ENCODE results near the gene ZBTB8A. TPM values are rescaled to one million over a fixed set of nuclear protein-coding genes. Genes with fewer than 3 reads are reported as not detected.

The ZBTB8A gene
- total RNA-seq, 2 experiments from 2014 or later: not detected

GRCh38 chr1:32592943-32593342 is 53.7 kb downstream of the ZBTB8A start:
- ChIA-PET POLR2A (no interaction called here), CTCF (no interaction called here)
- Histone ChIP-seq H3K4me3 (ENCODE audit: low read length) (no peak overlapping the region), H3K4me1 (ENCODE audit: insufficient read depth, low read length) (no peaks in the 10 kb centered on the region), H3K36me3 (ENCODE audit: insufficient read depth, low read length) (no peaks in the 10 kb centered on the region), H3K27ac (ENCODE audit: low read depth in 1 of 2, low read length in 2 of 2) (no peak overlapping the region), H3K27me3 (ENCODE audit: control insufficient read depth in 1 of 2, insufficient read depth in 2 of 2, low read length in 2 of 2) (no peaks in the 10 kb centered on the region), H3K9me3 (ENCODE audit: control insufficient read depth in 1 of 2, insufficient read depth in 1 of 2, low read length in 2 of 2) (no peaks in the 10 kb centered on the region)
- Mint-ChIP-seq H3K27me3 (peaks cover 3% of the 10 kb centered on the region), H3K27ac (no peak overlapping the region), H3K36me3 (ENCODE audit: low read depth) (no peaks in the 10 kb centered on the region), H3K9me3 (no peaks in the 10 kb centered on the region), H3K4me3 (no peak overlapping the region), H3K4me1 (ENCODE audit: low read depth) (no peaks in the 10 kb centered on the region)
- DNase-seq: no peak
- TF ChIP-seq CTCF (IDR thresholded peaks at IDR 0.05): no peak
- intact Hi-C loops (cut with DNase I, micrococcal nuclease): no loop called here
- no peak for ATAC-seq (ENCODE audit: poor library complexity)

- ATAC-seq (ENCODE audit: poor library complexity) (no peak), DNase-seq (no peak)
- CTCF ChIA-PET: no interaction called here
- H3K4me3 Mint-ChIP-seq: no peak overlapping the region
- Histone ChIP-seq H3K27ac (ENCODE audit: low read depth in 1 of 2, low read length in 2 of 2) (no peak overlapping the region), H3K4me1 (ENCODE audit: insufficient read depth, low read length) (no peaks in the 10 kb centered on the region), H3K4me3 (ENCODE audit: low read length) (no peak overlapping the region), H3K9me3 (ENCODE audit: control insufficient read depth in 1 of 2, insufficient read depth in 1 of 2, low read length in 2 of 2) (no peaks in the 10 kb centered on the region), H3K36me3 (ENCODE audit: insufficient read depth, low read length) (no peaks in the 10 kb centered on the region), H3K27me3 (ENCODE audit: control insufficient read depth in 1 of 2, insufficient read depth in 2 of 2, low read length in 2 of 2) (no peaks in the 10 kb centered on the region)
- no peaks in the 10 kb centered on the region for H3K4me1 Mint-ChIP-seq (ENCODE audit: low read depth)
- peaks cover 3% of the 10 kb centered on the region for H3K27me3 Mint-ChIP-seq
- TF ChIP-seq CTCF (IDR thresholded peaks at IDR 0.05): no peak
- no peaks in the 10 kb centered on the region for H3K36me3 Mint-ChIP-seq (ENCODE audit: low read depth)
- intact Hi-C loops (cut with DNase I, micrococcal nuclease): no loop called here
- no peaks in the 10 kb centered on the region for H3K9me3 Mint-ChIP-seq
- H3K27ac Mint-ChIP-seq: no peak overlapping the region
- POLR2A ChIA-PET: no interaction called here
Measured at GRCh38 chr1:32600034-32600433, 60.8 kb downstream of the ZBTB8A start.

GRCh38 chr1:32605711-32606424 is 66.6 kb downstream of the ZBTB8A start:
- Histone ChIP-seq H3K9me3 (ENCODE audit: control insufficient read depth in 1 of 2, insufficient read depth in 1 of 2, low read length in 2 of 2) (no peaks in the 10 kb centered on the region), H3K4me1 (ENCODE audit: insufficient read depth, low read length) (no peaks in the 10 kb centered on the region), H3K27me3 (ENCODE audit: control insufficient read depth in 1 of 2, insufficient read depth in 2 of 2, low read length in 2 of 2) (no peaks in the 10 kb centered on the region), H3K4me3 (ENCODE audit: low read length) (no peak overlapping the region), H3K36me3 (ENCODE audit: insufficient read depth, low read length) (no peaks in the 10 kb centered on the region), H3K27ac (ENCODE audit: low read depth in 1 of 2, low read length in 2 of 2) (no peak overlapping the region)
- Mint-ChIP-seq H3K27me3 (no peaks in the 10 kb centered on the region), H3K36me3 (ENCODE audit: low read depth) (no peaks in the 10 kb centered on the region), H3K4me1 (ENCODE audit: low read depth) (no peaks in the 10 kb centered on the region), H3K9me3 (no peaks in the 10 kb centered on the region), H3K27ac (no peak overlapping the region), H3K4me3 (no peak overlapping the region)
- CTCF ChIA-PET: no interaction called here
- DNase-seq (no peak), ATAC-seq (ENCODE audit: poor library complexity) (no peak)
- intact Hi-C loops (cut with DNase I, micrococcal nuclease): no loop called here
- no peak for TF ChIP-seq CTCF (IDR thresholded peaks at IDR 0.05)
- POLR2A ChIA-PET: no interaction called here

Measured in CD4-positive, alpha-beta T cell (primary cell).